ENCODE measurements around the gene CDK5R1.
"Not testable (repeated sequence)": the region's sequence is repeated elsewhere in the genome, so short reads cannot be mapped to it uniquely, and the experiment has no call there.

CDK5R1 gene

GRCh38 chr17:32486701-32487472 is at the start of gene CDK5R1:
CDK5R1 (plus strand) TSS chr17:32486993; CDS start chr17:32487621, 628 bp downstream.
- no peak for DNase-seq (ENCODE audit: low read depth, low spot score)

- no peak for DNase-seq (ENCODE audit: low read depth, low spot score)
These were observed 46.1 kb upstream of the CDK5R1 start for GRCh38 chr17:32440722-32441121.

GRCh38 chr17:32441886-32442285 is 44.9 kb upstream of the CDK5R1 start:
- DNase-seq (ENCODE audit: low read depth, low spot score): no peak

GRCh38 chr17:32443827-32444300 is 42.9 kb upstream of the CDK5R1 start:
- DNase-seq (ENCODE audit: low read depth, low spot score): no peak

- DNase-seq (ENCODE audit: low read depth, low spot score): peak; percentile 98
These were observed 42.3 kb upstream of the CDK5R1 start, which contains the start of gene PSMD11 for GRCh38 chr17:32444301-32445073. PSMD11 (plus strand) TSS chr17:32444510; CDS start chr17:32444524, 14 bp downstream.

GRCh38 chr17:32445074-32445415 is 41.7 kb upstream of the CDK5R1 start:
- no peak for DNase-seq (ENCODE audit: low read depth, low spot score)

- DNase-seq (ENCODE audit: low read depth, low spot score): no peak
These were observed 41.3 kb upstream of the CDK5R1 start for GRCh38 chr17:32445497-32445896.

- no peak for DNase-seq (ENCODE audit: low read depth, low spot score)
These were observed 40.8 kb upstream of the CDK5R1 start for GRCh38 chr17:32445971-32446370.

GRCh38 chr17:32446949-32447348 is 39.8 kb upstream of the CDK5R1 start:
- no peak for DNase-seq (ENCODE audit: low read depth, low spot score)

GRCh38 chr17:32449963-32450362 is 36.8 kb upstream of the CDK5R1 start:
- DNase-seq (ENCODE audit: low read depth, low spot score): no peak

GRCh38 chr17:32450379-32450778 is 36.4 kb upstream of the CDK5R1 start:
- DNase-seq (ENCODE audit: low read depth, low spot score): not testable (repeated sequence)

- no peak for DNase-seq (ENCODE audit: low read depth, low spot score)
These were observed 34.9 kb upstream of the CDK5R1 start for GRCh38 chr17:32451879-32452278.

- DNase-seq (ENCODE audit: low read depth, low spot score): no peak
These were observed 34.5 kb upstream of the CDK5R1 start for GRCh38 chr17:32452281-32452680.

- DNase-seq (ENCODE audit: low read depth, low spot score): no peak
These were observed 33.4 kb upstream of the CDK5R1 start for GRCh38 chr17:32453370-32453769.

- DNase-seq (ENCODE audit: low read depth, low spot score): no peak
These were observed 28.4 kb upstream of the CDK5R1 start for GRCh38 chr17:32458371-32458770.

GRCh38 chr17:32460054-32460453 is 26.7 kb upstream of the CDK5R1 start:
- no peak for DNase-seq (ENCODE audit: low read depth, low spot score)

GRCh38 chr17:32461498-32461852 is 25.3 kb upstream of the CDK5R1 start:
- no peak for DNase-seq (ENCODE audit: low read depth, low spot score)

- DNase-seq (ENCODE audit: low read depth, low spot score): peak; percentile 30
These were observed 24.8 kb upstream of the CDK5R1 start for GRCh38 chr17:32461853-32462617.

GRCh38 chr17:32463304-32463703 is 23.5 kb upstream of the CDK5R1 start:
- no peak for DNase-seq (ENCODE audit: low read depth, low spot score)

GRCh38 chr17:32464374-32464773 is 22.4 kb upstream of the CDK5R1 start:
- DNase-seq (ENCODE audit: low read depth, low spot score): no peak

- DNase-seq (ENCODE audit: low read depth, low spot score): no peak
These were observed 18.8 kb upstream of the CDK5R1 start for GRCh38 chr17:32467949-32468348.
